HG03342 (cell line): ENCODE data around the gene ZMIZ1.
"Not testable (repeated sequence)": the region's sequence is repeated elsewhere in the genome, so short reads cannot be mapped to it uniquely, and the experiment has no call there.

Experiments used
- ATAC-seq: cut with Tn5 transposase; IDR thresholded peaks from one replicate; pipeline ENCODE4 v1.9.1; 2021; ENCODE audit warnings: mild to moderate bottlenecking, moderate library complexity; ENCODE audit not compliant: unreplicated experiment

The ZMIZ1 gene

GRCh38 chr10:79030705-79031104, 38.1 kb upstream of the ZMIZ1 start:
- no peak for ATAC-seq

GRCh38 chr10:79031723-79032122, 37.0 kb upstream of the ZMIZ1 start:
- no peak for ATAC-seq

GRCh38 chr10:79034271-79034876, 34.4 kb upstream of the ZMIZ1 start:
- ATAC-seq, result no peak

- ATAC-seq, result not testable (repeated sequence)
Measured at GRCh38 chr10:79036416-79036815, 32.4 kb upstream of the ZMIZ1 start.

GRCh38 chr10:79038104-79038840, 30.5 kb upstream of the ZMIZ1 start:
- no peak for ATAC-seq

GRCh38 chr10:79038841-79039201, 29.9 kb upstream of the ZMIZ1 start:
- no peak for ATAC-seq

- no peak for ATAC-seq
Measured at GRCh38 chr10:79042639-79043411, 25.9 kb upstream of the ZMIZ1 start.

- ATAC-seq, result no peak
Measured at GRCh38 chr10:79044036-79044632, 24.6 kb upstream of the ZMIZ1 start.

GRCh38 chr10:79044846-79045245, 23.9 kb upstream of the ZMIZ1 start:
- no peak for ATAC-seq

GRCh38 chr10:79045566-79046175, 23.1 kb upstream of the ZMIZ1 start:
- no peak for ATAC-seq

- ATAC-seq, result no peak
Measured at GRCh38 chr10:79046326-79046725, 22.4 kb upstream of the ZMIZ1 start.

GRCh38 chr10:79046741-79047583, 21.8 kb upstream of the ZMIZ1 start:
- no peak for ATAC-seq

GRCh38 chr10:79047584-79047874, 21.2 kb upstream of the ZMIZ1 start:
- no peak for ATAC-seq

- ATAC-seq, result no peak
Measured at GRCh38 chr10:79047875-79048638, 20.7 kb upstream of the ZMIZ1 start.

- ATAC-seq, result no peak
Measured at GRCh38 chr10:79048639-79049550, 19.9 kb upstream of the ZMIZ1 start.

- no peak for ATAC-seq
Measured at GRCh38 chr10:79049931-79050895, 18.6 kb upstream of the ZMIZ1 start.

GRCh38 chr10:79050896-79051555, 17.7 kb upstream of the ZMIZ1 start:
- no peak for ATAC-seq
